Measurements from ENCODE around the gene NDUFS6.
"Not testable (repeated sequence)": the region's sequence is repeated elsewhere in the genome, so short reads cannot be mapped to it uniquely, and the experiment has no call there.

The NDUFS6 gene

GRCh38 chr5:1799602-1800471 lies 1.4 kb upstream of the NDUFS6 start, which contains the start of gene MRPL36:
TSS of gene MRPL36 (minus strand) at chr5:1799837. CDS start at chr5:1798935, 902 bp downstream.
- DNase-seq, result peak; percentile 93

GRCh38 chr5:1800472-1801221 lies 560 bp upstream of the NDUFS6 start:
- peak; percentile 59 for DNase-seq

GRCh38 chr5:1801967-1802295 lies 724 bp downstream of the NDUFS6 start:
- no peak for DNase-seq

GRCh38 chr5:1803192-1803591 lies 2.0 kb downstream of the NDUFS6 start:
- DNase-seq, result no peak

- DNase-seq, result no peak
These were observed 2.9 kb downstream of the NDUFS6 start for GRCh38 chr5:1804001-1804690.

GRCh38 chr5:1805326-1805725 lies 4.1 kb downstream of the NDUFS6 start:
- DNase-seq, result no peak

GRCh38 chr5:1805736-1806135 lies 4.5 kb downstream of the NDUFS6 start:
- no peak for DNase-seq

- DNase-seq, result no peak
These were observed 5.0 kb downstream of the NDUFS6 start for GRCh38 chr5:1806199-1806598.

GRCh38 chr5:1806974-1807373 lies 5.8 kb downstream of the NDUFS6 start:
- no peak for DNase-seq

- no peak for DNase-seq
These were observed 6.4 kb downstream of the NDUFS6 start for GRCh38 chr5:1807451-1808185.

- no peak for DNase-seq
These were observed 7.2 kb downstream of the NDUFS6 start for GRCh38 chr5:1808439-1808838.

GRCh38 chr5:1809416-1810035 lies 8.3 kb downstream of the NDUFS6 start:
- no peak for DNase-seq

- DNase-seq, result no peak
These were observed 9.4 kb downstream of the NDUFS6 start for GRCh38 chr5:1810581-1811101.

- DNase-seq, result no peak
These were observed 13.2 kb downstream of the NDUFS6 start for GRCh38 chr5:1814183-1815020.

GRCh38 chr5:1815071-1815786 lies 14.0 kb downstream of the NDUFS6 start:
- DNase-seq, result no peak

GRCh38 chr5:1815881-1816292 lies 14.7 kb downstream of the NDUFS6 start:
- DNase-seq, result no peak

GRCh38 chr5:1816495-1817089 lies 15.4 kb downstream of the NDUFS6 start:
- DNase-seq, result not testable (repeated sequence)

- no peak for DNase-seq
These were observed 16.2 kb downstream of the NDUFS6 start for GRCh38 chr5:1817261-1818043.

GRCh38 chr5:1818784-1819183 lies 17.6 kb downstream of the NDUFS6 start:
- DNase-seq, result no peak
